Raji (cell line): ENCODE measurements around the gene CAMK1D.

Source experiments
- POLR2A ChIP-seq: IDR thresholded peaks from 2 replicates; pipeline ENCODE4 v1.6.1; 2011; ENCODE audit warnings: low read depth, low read length, control low read depth; ENCODE audit not compliant: insufficient read depth

The CAMK1D gene

DNA sequence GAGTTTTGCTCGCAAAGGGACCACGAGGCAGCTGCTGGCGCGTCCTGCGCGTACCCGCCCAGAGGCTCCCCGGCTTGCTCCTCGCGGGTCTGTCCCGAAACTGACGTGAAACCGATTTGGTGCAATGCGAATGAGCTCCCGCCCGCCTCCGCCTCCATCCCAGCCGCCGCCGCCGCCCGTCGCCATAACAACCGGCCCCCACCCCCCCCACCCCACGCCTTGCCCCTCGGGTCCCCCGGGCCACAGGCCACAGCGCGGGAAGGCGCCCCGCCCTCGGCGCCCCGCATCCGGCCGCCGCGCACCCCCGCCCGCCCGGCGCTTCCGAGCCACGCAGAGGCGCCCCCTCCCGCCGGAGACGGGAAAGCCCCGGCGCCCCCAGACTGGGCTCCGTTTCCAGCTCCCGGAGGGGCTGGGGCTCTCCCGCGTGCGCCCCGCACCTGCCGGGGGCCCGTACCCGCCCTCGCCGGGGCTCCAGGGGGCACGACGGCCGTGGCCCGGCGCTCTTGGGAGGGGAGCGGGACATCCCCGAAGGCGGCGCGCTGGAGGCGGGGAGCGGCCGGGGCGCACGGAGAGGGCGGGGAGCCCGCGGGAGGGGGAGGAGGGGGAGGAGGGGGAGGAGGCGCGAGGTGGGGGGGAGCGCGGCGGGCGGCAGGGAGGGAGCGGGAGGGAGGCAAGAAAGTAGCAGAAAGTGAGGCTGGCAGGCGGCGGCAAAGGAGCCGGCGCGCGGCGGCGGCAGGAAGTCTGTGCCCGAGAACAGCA, at the start of gene CAMK1D:
Gene CAMK1D (plus strand): TSS at position 678 of the 759 bp plus-strand sequence.
- TF ChIP-seq POLR2A, result no peak

DNA sequence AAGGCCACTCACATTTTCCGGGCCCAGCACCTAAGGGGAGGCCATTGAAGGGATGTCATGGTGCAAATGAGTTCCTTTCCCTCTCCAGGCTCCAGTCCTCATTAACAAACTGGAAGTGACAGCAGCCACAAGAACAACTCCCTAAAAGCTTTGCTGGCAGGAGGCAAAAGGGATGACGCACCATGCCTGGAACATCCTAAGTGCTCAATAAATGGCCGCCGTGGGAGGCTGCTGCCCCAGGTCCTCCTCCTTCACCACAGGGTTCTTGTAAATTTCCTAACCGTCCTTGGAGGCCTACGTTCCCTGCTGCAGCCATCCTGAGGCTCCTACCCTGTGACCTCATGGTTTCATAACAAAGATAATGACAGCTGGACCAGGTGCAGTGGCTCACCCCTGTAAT, 41.3 kb upstream of the CAMK1D start:
- TF ChIP-seq POLR2A, result no peak

DNA sequence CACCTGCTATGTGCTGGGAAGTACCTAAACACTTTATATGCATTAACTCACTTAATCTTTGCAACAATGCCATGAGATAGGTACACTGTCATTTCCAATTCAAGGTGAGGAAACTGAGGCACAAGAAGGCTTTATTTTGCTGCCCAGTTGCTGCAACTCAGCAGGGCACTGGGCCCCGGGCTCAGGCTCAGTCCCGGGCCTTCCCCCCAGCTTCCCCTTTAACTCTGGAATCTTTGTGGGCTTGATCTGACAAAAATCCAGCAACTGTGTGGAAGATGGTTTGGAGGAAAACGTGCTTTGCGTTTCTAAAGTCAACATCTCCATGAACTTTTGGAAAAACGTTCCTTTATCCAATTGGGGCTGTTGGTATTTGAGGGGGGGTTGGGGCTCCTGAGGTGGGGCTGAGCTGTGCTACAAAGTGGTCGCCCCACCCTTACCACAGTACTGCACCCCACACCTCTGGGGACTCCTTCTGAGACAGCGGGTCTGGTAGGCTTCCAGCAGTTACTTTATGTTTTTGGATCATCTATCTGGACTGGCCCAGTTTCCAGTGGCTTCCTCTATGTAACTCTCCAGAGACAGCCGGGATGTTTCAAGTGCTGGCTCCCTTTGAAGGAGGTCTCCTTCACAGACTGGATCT, 40.5 kb upstream of the CAMK1D start:
- TF ChIP-seq POLR2A, result no peak

DNA sequence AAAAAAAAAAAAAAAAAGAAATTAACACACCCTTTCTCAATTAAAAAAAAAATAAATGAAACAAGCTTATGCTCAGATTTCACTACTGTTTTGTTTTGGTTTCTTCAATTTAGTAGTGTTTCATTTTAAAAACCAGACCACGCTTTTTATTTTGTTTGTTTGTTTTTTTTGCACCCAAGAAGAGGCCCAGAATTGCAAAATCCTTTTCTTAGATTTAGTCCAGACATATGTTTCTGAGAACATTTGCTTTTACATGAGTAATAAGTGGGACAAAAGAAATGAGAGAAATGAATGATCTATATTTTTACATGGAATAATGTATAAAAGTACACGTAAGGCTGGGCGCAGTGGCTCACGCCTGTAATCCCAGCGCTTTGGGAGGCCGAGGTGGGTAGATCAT, 34.5 kb upstream of the CAMK1D start:
- TF ChIP-seq POLR2A, result no peak

DNA sequence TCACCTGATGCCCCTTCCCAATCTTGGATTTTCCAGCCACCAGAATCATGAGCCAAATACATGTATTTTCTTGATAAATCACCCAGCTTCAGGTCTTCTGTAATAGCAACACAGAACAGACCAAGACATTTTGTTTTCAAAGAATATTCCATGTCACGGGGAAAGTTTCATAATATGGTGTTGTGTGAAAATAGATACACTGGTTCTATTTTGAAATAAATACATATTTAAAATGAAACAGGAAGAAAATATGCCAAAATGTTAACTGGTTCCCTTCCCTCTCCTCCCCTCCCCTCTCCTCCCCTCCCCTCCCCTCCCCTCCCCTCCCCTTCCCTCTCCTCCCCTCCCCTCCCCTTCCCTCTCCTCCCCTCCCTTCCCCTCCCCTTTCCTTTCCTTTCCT, 30.3 kb upstream of the CAMK1D start:
- no peak for TF ChIP-seq POLR2A

DNA sequence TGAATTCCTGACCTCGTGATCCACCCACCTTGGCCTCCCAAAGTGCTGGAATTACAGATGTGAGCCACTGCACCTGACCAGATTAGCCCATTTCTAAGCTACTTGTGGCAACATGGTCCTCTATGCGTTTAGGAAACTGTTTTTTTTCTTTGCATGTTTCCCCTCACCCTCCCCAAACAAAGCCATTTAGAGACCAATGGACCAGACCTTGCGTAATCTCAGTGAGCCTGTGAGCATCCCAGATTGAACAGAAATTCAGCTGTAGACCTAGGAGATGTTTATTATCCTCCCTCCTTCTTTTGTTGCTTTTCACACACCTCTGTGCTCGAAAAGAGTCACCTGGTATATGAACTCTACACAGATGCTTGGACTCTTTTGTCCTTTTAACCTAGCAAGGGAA, 28.5 kb upstream of the CAMK1D start:
- no peak for TF ChIP-seq POLR2A

DNA sequence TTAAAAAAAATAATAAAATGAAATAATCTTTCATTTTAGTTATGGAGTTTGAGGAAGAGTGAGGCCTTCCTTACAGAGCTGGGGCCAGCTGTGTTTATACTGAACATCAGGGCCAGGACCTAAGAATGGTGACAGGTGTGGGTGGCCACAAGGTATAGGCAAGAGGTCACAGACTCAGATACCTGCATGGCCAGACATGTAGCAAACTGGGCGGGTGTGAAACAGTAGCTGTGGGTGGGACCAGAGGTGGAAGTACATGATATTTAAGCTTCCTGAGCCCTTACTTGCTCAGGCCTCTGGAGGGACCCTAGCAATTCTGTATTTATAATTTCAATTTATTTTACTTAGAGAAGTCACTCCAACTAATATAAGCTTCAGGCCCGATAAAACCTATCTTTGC, 27.7 kb upstream of the CAMK1D start:
- no peak for TF ChIP-seq POLR2A

DNA sequence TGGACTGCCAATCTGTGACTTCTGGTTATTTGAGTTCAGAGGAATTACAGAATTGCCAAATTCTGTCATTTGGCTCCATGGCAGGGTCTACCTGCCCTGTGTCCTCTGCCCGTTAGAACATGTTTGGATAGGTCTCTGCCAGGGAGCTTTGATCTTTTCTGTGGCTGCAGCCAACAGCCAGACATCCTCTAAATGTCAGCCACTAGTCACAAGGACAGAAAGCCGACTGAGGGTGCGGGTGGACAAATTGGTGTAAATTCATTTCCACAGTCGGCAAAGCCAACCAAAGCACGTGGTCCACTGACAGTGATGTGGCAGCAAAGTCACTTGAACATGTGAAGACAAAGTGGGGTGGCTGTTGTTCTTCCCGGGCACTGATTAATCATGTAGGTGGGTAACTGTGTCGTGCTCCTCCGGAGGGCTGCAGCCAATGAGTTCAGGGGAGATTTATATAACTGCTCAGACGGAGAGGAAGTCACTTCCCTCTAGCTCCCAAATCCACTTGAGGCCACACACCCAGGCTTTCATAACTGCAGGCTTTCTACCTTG, 26.7 kb upstream of the CAMK1D start:
- no peak for TF ChIP-seq POLR2A

DNA sequence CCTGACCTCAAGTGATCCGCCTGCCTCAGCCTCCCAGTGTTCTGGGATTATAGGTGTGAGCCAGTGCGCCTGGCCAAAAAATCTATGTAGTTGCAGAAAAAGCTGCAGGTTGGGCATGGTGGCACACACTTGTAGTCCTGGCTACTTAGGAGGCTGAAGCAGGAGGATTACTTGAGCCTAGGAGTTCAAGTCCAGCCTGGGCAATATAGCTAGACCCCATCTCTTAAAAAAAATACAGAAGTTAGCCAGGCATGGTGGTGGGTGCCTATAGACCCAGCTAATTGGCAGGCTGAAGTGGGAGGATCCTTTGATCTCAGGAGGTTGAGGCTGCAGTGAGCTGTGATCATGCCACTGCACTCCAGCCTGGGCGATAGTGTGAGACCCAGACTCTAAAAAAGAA, 24.8 kb upstream of the CAMK1D start:
- TF ChIP-seq POLR2A, result no peak

DNA sequence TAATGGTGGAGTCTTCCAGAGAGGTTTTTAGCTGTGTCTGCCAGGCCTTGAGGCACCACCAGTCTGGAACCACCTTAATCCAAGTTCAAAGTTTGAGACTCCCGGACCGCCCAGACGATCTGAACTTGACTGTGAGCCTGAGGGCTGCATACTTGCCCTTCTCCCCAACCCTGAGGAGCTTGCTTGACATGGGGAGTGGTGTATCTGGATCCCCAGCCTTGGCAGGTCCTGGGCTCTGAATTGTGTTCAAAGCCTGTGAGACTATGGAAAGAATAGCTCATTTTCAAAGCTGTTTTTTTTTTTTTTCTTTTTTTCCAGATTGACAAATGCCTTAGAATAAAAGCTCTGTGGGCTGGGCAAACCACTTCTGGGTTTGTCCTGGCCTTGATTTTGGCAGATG, 22.3 kb upstream of the CAMK1D start:
- TF ChIP-seq POLR2A, result no peak

DNA sequence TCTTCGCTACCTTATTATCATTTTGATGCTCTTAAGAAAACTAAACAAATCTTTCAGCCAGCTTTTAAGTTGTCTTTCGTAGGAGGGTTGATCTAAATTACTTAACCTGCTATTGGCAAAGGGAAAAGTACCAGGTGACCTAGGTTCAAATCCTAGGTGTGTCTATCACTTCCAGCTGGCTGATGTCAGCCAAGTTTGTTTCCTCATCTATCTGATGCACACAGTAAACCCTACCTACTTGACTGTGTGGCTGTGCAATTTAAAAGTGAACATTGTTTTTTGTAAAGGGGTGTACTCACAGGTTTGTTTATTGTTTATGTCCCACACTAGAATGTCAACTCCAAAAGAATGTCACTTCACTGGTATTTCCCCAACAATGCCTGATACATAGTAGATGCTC, 21.9 kb upstream of the CAMK1D start:
- TF ChIP-seq POLR2A, result no peak

DNA sequence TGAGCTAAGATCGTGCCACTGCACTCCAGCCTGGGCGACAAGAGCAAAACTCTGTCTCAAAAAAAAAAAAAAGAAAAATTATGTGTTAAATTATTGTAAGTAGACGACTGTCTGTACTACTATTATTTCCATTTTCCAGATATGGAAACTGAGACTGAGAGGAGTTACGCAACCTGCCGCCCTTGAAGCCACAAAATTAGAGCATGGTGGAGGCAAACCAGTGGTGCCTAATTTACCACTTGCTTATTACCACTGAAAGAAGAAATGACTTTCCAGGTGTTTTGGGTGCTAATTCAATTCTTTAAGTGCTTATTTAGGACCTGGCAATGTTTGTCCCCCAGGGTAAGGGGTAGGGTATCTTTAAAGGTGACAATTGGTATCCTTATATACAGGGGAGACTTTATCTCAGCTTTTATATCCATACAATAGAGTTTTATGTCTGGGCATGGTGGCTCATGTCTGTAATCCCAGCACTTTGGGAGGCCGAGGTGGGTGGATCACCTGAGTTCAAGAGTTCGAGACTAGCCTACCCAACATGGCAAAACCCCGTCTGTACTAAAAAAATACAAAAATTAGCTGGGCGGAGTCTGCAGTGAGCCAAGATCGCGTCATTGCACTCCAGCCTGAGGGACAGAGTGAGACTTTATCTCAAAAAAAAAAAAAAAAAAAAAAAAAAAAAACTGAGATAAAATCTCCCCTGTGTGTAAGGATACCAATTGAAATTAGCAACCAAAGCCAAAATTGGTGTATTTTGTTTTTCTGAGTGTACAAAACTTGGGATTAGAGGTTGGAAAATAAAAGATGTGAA, 16.6 kb upstream of the CAMK1D start:
- TF ChIP-seq POLR2A, result no peak

DNA sequence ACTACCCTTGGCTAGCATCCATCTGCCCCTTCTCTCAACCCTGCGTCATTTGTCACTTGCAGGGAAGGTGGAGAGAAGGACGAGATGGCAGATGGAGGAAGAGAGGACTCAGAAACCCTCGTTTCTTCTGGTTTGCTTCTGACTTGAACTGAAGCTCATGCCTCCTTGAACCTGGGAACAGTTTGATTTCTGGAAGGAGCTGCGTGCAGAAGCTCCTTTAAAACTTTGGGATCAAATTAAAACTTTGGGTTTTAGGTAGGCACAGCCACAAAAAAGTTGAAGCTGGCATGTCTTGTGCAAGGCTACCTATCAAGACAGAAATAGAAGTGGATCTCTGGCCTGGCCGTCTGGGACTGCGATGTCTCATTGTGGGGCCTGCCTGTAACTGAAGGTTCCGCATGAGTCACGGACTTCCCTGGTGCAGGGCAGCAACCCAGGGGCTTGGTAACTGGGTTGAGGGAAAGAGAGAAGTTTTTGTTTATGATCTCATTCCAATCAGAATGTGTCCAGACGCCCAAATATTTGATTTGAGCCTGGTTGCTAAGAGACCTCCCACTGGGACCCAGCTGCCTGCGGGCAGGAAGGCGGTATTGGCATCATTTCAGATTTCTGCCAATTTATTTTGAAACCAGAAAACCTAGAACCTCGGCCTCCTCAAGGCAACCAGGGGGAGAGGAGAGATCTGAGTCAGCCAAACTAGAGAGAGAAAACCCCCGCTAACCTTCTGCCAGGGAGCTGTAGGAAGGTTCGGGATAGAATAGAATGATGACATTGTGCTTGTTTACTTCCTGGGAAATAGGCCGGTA, 15.8 kb upstream of the CAMK1D start:
- no peak for TF ChIP-seq POLR2A

DNA sequence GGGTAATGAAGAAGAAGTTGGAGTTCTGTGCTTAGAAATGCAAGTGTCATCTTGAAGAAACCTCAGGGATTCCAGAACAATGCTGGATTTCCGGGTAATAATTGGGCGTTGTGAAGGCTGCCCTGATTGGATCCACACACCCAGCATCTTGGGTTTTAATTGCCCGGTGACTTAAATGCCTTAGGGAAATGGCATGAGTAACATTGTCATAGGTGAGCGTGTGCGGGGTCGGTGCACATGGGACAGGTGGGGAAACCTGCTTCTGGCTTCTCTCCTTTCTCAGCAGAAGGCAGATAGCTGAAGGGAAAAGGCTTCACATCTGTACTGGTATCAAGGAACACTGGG, 15.2 kb upstream of the CAMK1D start:
- no peak for TF ChIP-seq POLR2A
